DOHH2 (cell line): ENCODE measurements around the gene DDN.

ENCODE experiments used
- H3F3A ChIP-seq: fragments of 200-600 bp; sonication (generic), shearing (Covaris generic); 2 replicates; pipeline ENCODE4 v1.6.0; 2016; ENCODE audit warnings: antibody characterized with exemption, mild to moderate bottlenecking; ENCODE audit not compliant: control insufficient read depth, insufficient read depth
- H3K27ac ChIP-seq: fragments of 200-600 bp; sonication (generic); 2 replicates; pipeline ENCODE4 v1.5.1; 2014; ENCODE audit warnings: low read depth, mild to moderate bottlenecking, low read length, moderate library complexity
- H3K27me3 ChIP-seq: fragments of 200-600 bp; sonication (generic); 2 replicates; pipeline ENCODE4 v1.6.1; 2014; ENCODE audit warnings: mild to moderate bottlenecking, low read length, mixed read lengths; ENCODE audit not compliant: control insufficient read depth
- H3K36me3 ChIP-seq: fragments of 200-600 bp; sonication (generic); 2 replicates; pipeline ENCODE4 v1.6.1; 2014; ENCODE audit warnings: mild to moderate bottlenecking, low read length, moderate library complexity, mixed read lengths; ENCODE audit not compliant: control insufficient read depth
- H3K4me1 ChIP-seq: fragments of 200-600 bp; sonication (generic); 2 replicates; pipeline ENCODE4 v1.6.1; 2014; ENCODE audit warnings: mild to moderate bottlenecking, low read length, mixed read lengths; ENCODE audit not compliant: control insufficient read depth
- H3K4me2 ChIP-seq: fragments of 200-600 bp; sonication (generic); 2 replicates; pipeline ENCODE4 v1.6.0; 2014; ENCODE audit warnings: mild to moderate bottlenecking, low read length, moderate library complexity
- H3K4me3 ChIP-seq: fragments of 200-600 bp; sonication (generic); 2 replicates; pipeline ENCODE4 v1.5.1; 2014; ENCODE audit warnings: mild to moderate bottlenecking, low read length, mixed read lengths
- H3K79me2 ChIP-seq: fragments of 200-600 bp; sonication (generic); 2 replicates; pipeline ENCODE4 v1.6.1; 2014; ENCODE audit warnings: mild to moderate bottlenecking, low read length, mixed read lengths; ENCODE audit not compliant: control insufficient read depth
- H3K9me2 ChIP-seq: fragments of 200-600 bp; sonication (generic); replicated peaks from 2 replicates; pipeline ENCODE4 v1.6.1; 2014; ENCODE audit warnings: mild to moderate bottlenecking, low read length, mixed read lengths; ENCODE audit not compliant: control insufficient read depth
- H3K9me3 ChIP-seq: fragments of 200-600 bp; sonication (generic); 2 replicates; pipeline ENCODE4 v1.6.1; 2014; ENCODE audit warnings: antibody characterized with exemption, low read length, mixed read lengths; ENCODE audit not compliant: control insufficient read depth, insufficient read depth
- H4K20me1 ChIP-seq: fragments of 200-600 bp; sonication (generic); 2 replicates; pipeline ENCODE4 v1.6.0; 2014; ENCODE audit warnings: low read depth, mild to moderate bottlenecking, antibody characterized with exemption, low read length, moderate library complexity; ENCODE audit not compliant: control insufficient read depth, insufficient read depth
- EZH2phosphoT487 ChIP-seq: fragments of 200-600 bp; sonication (generic); IDR thresholded peaks from 2 replicates; pipeline ENCODE4 v1.6.1; 2017; ENCODE audit warnings: borderline replicate concordance, mild to moderate bottlenecking, antibody characterized with exemption, low read length, moderate library complexity, mixed read lengths
- TF ChIP-seq, protein P1 (sequence below): fragments of 200-600 bp; sonication (generic); IDR thresholded peaks from one replicate; pipeline ENCODE4 v1.5.1; 2014; ENCODE audit warnings: antibody characterized with exemption, mild to moderate bottlenecking, low read depth, low read length; ENCODE audit not compliant: poor library complexity, severe bottlenecking

The DDN gene

GRCh38 chr12:49039421-49040363, 40.5 kb upstream of the DDN start:
- H3K4me2 ChIP-seq: no peak overlapping the region
- no peaks in the 10 kb centered on the region for H3K4me1 ChIP-seq
- no peaks in the 10 kb centered on the region for H3K9me2 ChIP-seq
- H3K36me3 ChIP-seq: peaks cover 97% of the 10 kb centered on the region
- H4K20me1 ChIP-seq: peaks cover 7% of the 10 kb centered on the region; the same call in 1 of the 2 replicates
- H3F3A ChIP-seq: no peaks in the 10 kb centered on the region
- H3K4me3 ChIP-seq: no peak overlapping the region
- no peak overlapping the region for H3K27ac ChIP-seq
- H3K27me3 ChIP-seq: no peaks in the 10 kb centered on the region
- TF ChIP-seq, protein P1, sequence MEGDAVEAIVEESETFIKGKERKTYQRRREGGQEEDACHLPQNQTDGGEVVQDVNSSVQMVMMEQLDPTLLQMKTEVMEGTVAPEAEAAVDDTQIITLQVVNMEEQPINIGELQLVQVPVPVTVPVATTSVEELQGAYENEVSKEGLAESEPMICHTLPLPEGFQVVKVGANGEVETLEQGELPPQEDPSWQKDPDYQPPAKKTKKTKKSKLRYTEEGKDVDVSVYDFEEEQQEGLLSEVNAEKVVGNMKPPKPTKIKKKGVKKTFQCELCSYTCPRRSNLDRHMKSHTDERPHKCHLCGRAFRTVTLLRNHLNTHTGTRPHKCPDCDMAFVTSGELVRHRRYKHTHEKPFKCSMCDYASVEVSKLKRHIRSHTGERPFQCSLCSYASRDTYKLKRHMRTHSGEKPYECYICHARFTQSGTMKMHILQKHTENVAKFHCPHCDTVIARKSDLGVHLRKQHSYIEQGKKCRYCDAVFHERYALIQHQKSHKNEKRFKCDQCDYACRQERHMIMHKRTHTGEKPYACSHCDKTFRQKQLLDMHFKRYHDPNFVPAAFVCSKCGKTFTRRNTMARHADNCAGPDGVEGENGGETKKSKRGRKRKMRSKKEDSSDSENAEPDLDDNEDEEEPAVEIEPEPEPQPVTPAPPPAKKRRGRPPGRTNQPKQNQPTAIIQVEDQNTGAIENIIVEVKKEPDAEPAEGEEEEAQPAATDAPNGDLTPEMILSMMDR: no peak
- TF ChIP-seq EZH2phosphoT487: no peak
- no peaks in the 10 kb centered on the region for H3K9me3 ChIP-seq
- no peaks in the 10 kb centered on the region for H3K79me2 ChIP-seq

- H3K4me3 ChIP-seq: no peak overlapping the region
- no peak for TF ChIP-seq EZH2phosphoT487
- TF ChIP-seq, protein P1: no peak
- no peaks in the 10 kb centered on the region for H3F3A ChIP-seq
- no peaks in the 10 kb centered on the region for H3K9me2 ChIP-seq
- no peak overlapping the region for H3K27ac ChIP-seq
- no peak overlapping the region for H3K4me2 ChIP-seq
- peaks cover 97% of the 10 kb centered on the region for H3K36me3 ChIP-seq
- H3K27me3 ChIP-seq: no peaks in the 10 kb centered on the region
- no peaks in the 10 kb centered on the region for H3K9me3 ChIP-seq
- no peaks in the 10 kb centered on the region for H3K79me2 ChIP-seq
- H3K4me1 ChIP-seq: no peaks in the 10 kb centered on the region
- H4K20me1 ChIP-seq: peaks cover 4% of the 10 kb centered on the region; the same call in 1 of the 2 replicates
These were observed 39.2 kb upstream of the DDN start for GRCh38 chr12:49038291-49038955.

GRCh38 chr12:49037947-49038237, 38.7 kb upstream of the DDN start:
- no peak for TF ChIP-seq EZH2phosphoT487
- TF ChIP-seq, protein P1: no peak
- no peaks in the 10 kb centered on the region for H3F3A ChIP-seq
- H3K36me3 ChIP-seq: peaks cover 97% of the 10 kb centered on the region
- no peaks in the 10 kb centered on the region for H3K27me3 ChIP-seq
- peaks cover 4% of the 10 kb centered on the region; the same call in 1 of the 2 replicates for H4K20me1 ChIP-seq
- H3K4me3 ChIP-seq: no peak overlapping the region
- H3K9me3 ChIP-seq: no peaks in the 10 kb centered on the region
- no peak overlapping the region for H3K4me2 ChIP-seq
- H3K9me2 ChIP-seq: no peaks in the 10 kb centered on the region
- no peaks in the 10 kb centered on the region for H3K79me2 ChIP-seq
- no peaks in the 10 kb centered on the region for H3K4me1 ChIP-seq
- no peak overlapping the region for H3K27ac ChIP-seq
